ENCODE results near the gene TDP2. TPM values are rescaled to one million over a fixed set of nuclear protein-coding genes. Genes with fewer than 3 reads are reported as not detected.

The TDP2 gene
- total and polyA plus RNA-seq, 9 of the 15 experiments (the other 6 are each of a cell fraction or from before 2014, with no cell fraction given) = 27.7 to 60.1 (median 31.8) TPM

DNA sequence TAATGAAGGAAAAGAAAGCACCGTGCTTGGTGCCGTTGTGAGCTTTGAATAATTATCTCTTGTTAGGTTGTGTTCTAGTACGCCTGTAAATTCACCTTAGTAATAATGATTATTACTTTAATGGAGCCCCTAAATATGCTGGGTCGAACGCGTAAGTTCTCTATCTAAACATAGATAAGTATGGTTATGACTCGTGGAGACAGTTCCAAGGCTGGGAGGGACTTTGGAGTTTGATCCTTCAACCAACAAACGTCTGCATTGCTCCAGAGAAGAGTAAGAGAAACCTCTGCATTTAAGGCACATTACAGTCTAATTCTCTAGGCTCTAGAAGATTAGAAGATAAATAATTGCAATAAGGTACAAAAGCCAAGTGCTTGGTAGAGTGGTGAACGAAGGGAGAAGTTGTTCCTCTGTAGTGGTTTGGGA is 692 bp upstream of the TDP2 start (continued):
- TF ChIP-seq, protein P1, sequence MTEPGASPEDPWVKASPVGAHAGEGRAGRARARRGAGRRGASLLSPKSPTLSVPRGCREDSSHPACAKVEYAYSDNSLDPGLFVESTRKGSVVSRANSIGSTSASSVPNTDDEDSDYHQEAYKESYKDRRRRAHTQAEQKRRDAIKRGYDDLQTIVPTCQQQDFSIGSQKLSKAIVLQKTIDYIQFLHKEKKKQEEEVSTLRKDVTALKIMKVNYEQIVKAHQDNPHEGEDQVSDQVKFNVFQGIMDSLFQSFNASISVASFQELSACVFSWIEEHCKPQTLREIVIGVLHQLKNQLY (CRISPR knock-in tag; conservative IDR thresholded peaks at IDR 0.05) = no peak
- TF ChIP-seq C11orf30 (IDR thresholded peaks at IDR 0.05; ENCODE audit: low read depth) (no peak), XRCC4 (IDR thresholded peaks at IDR 0.05; ENCODE audit: extremely low read depth, insufficient read depth, insufficient read length) (no peak), KLF16 (IDR thresholded peaks at IDR 0.05) (no peak), ZNF12 (CRISPR knock-in tag; IDR thresholded peaks at IDR 0.05) (no peak), ZNF263 (CRISPR knock-in tag; IDR thresholded peaks at IDR 0.05; ENCODE audit: borderline replicate concordance) (0 out of 2 replicates have a peak, but pooled peaks have one; percentile 3), MAFK (IDR thresholded peaks at IDR 0.05; ENCODE audit: low read length) (no peak), HNRNPK (IDR thresholded peaks at IDR 0.05; ENCODE audit: low read depth, low read length, poor library complexity, severe bottlenecking) (no peak), DACH1 (IDR thresholded peaks at IDR 0.05; ENCODE audit: partially characterized antibody) (no peak), ZNF551 (CRISPR knock-in tag; IDR thresholded peaks at IDR 0.05) (no peak), EWSR1 (IDR thresholded peaks at IDR 0.05; ENCODE audit: borderline replicate concordance, low read depth, partially characterized antibody) (no peak), DPF2 (IDR thresholded peaks at IDR 0.05) (peak; percentile 9; the same call in 1 of the 2 replicates), PHF20 (IDR thresholded peaks at IDR 0.05; ENCODE audit: partially characterized antibody) (no peak), NBN (IDR thresholded peaks at IDR 0.05; ENCODE audit: low read depth) (no peak)
- TF ChIP-seq, protein P2, sequence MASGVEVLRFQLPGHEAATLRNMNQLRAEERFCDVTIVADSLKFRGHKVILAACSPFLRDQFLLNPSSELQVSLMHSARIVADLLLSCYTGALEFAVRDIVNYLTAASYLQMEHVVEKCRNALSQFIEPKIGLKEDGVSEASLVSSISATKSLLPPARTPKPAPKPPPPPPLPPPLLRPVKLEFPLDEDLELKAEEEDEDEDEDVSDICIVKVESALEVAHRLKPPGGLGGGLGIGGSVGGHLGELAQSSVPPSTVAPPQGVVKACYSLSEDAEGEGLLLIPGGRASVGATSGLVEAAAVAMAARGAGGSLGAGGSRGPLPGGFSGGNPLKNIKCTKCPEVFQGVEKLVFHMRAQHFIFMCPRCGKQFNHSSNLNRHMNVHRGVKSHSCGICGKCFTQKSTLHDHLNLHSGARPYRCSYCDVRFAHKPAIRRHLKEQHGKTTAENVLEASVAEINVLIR (CRISPR knock-in tag; IDR thresholded peaks at IDR 0.05) = no peak
- TF ChIP-seq, protein P3, sequence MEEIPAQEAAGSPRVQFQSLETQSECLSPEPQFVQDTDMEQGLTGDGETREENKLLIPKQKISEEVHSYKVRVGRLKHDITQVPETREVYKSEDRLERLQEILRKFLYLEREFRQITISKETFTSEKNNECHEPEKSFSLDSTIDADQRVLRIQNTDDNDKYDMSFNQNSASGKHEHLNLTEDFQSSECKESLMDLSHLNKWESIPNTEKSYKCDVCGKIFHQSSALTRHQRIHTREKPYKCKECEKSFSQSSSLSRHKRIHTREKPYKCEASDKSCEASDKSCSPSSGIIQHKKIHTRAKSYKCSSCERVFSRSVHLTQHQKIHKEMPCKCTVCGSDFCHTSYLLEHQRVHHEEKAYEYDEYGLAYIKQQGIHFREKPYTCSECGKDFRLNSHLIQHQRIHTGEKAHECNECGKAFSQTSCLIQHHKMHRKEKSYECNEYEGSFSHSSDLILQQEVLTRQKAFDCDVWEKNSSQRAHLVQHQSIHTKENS (CRISPR knock-in tag; IDR thresholded peaks at IDR 0.05) = 0 out of 2 replicates have a peak, but pooled peaks have one; percentile 18
- TF ChIP-seq, protein P4, sequence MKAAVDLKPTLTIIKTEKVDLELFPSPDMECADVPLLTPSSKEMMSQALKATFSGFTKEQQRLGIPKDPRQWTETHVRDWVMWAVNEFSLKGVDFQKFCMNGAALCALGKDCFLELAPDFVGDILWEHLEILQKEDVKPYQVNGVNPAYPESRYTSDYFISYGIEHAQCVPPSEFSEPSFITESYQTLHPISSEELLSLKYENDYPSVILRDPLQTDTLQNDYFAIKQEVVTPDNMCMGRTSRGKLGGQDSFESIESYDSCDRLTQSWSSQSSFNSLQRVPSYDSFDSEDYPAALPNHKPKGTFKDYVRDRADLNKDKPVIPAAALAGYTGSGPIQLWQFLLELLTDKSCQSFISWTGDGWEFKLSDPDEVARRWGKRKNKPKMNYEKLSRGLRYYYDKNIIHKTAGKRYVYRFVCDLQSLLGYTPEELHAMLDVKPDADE (conservative IDR thresholded peaks at IDR 0.05; ENCODE audit: control insufficient read depth, low read depth, low read length) = no peak
- TF ChIP-seq, protein P5, sequence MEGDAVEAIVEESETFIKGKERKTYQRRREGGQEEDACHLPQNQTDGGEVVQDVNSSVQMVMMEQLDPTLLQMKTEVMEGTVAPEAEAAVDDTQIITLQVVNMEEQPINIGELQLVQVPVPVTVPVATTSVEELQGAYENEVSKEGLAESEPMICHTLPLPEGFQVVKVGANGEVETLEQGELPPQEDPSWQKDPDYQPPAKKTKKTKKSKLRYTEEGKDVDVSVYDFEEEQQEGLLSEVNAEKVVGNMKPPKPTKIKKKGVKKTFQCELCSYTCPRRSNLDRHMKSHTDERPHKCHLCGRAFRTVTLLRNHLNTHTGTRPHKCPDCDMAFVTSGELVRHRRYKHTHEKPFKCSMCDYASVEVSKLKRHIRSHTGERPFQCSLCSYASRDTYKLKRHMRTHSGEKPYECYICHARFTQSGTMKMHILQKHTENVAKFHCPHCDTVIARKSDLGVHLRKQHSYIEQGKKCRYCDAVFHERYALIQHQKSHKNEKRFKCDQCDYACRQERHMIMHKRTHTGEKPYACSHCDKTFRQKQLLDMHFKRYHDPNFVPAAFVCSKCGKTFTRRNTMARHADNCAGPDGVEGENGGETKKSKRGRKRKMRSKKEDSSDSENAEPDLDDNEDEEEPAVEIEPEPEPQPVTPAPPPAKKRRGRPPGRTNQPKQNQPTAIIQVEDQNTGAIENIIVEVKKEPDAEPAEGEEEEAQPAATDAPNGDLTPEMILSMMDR (IDR thresholded peaks at IDR 0.05 in 2 of 3, conservative IDR thresholded peaks at IDR 0.05 in 1 of 3; ENCODE audit: insufficient read depth in 2 of 3, low read depth in 1 of 3, low read length in 3 of 3) = no peak
- TF ChIP-seq, protein P6, sequence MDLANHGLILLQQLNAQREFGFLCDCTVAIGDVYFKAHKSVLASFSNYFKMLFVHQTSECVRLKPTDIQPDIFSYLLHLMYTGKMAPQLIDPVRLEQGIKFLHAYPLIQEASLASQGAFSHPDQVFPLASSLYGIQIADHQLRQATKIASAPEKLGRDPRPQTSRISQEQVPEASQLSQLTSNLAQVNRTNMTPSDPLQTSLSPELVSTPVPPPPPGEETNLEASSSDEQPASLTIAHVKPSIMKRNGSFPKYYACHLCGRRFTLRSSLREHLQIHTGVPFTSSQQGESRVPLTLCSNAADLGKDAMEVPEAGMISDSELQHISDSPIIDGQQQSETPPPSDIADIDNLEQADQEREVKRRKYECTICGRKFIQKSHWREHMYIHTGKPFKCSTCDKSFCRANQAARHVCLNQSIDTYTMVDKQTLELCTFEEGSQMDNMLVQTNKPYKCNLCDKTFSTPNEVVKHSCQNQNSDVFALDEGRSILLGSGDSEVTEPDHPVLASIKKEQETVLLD (IDR thresholded peaks at IDR 0.05) = no peak
- TF ChIP-seq, protein P7, sequence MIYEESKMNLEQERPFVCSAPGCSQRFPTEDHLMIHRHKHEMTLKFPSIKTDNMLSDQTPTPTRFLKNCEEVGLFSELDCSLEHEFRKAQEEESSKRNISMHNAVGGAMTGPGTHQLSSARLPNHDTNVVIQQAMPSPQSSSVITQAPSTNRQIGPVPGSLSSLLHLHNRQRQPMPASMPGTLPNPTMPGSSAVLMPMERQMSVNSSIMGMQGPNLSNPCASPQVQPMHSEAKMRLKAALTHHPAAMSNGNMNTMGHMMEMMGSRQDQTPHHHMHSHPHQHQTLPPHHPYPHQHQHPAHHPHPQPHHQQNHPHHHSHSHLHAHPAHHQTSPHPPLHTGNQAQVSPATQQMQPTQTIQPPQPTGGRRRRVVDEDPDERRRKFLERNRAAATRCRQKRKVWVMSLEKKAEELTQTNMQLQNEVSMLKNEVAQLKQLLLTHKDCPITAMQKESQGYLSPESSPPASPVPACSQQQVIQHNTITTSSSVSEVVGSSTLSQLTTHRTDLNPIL (CRISPR knock-in tag; IDR thresholded peaks at IDR 0.05) = 0 out of 2 replicates have a peak, but pooled peaks have one; percentile 34
